ENCODE data around the gene SND1.

SND1 gene

GRCh38 chr7:127872122-127872521 lies 220.1 kb downstream of the SND1 start:
- no peaks in the 10 kb centered on the region for H3K27me3 ChIP-seq (ENCODE audit: control insufficient read depth, low read length)
- H3K4me3 ChIP-seq (ENCODE audit: low read length) = no peak overlapping the region
- no peaks in the 10 kb centered on the region; the same call in 1 of the 2 replicates for H3K79me2 ChIP-seq (ENCODE audit: control insufficient read depth, low read length)
- H3F3A ChIP-seq (ENCODE audit: control insufficient read depth, insufficient read depth) = no peaks in the 10 kb centered on the region
- H3K27ac ChIP-seq (ENCODE audit: low read depth, low read length) = no peak overlapping the region
- TF ChIP-seq CTCF (IDR thresholded peaks at IDR 0.05; ENCODE audit: low read depth, low read length, poor library complexity, severe bottlenecking) (no peak), EZH2phosphoT487 (IDR thresholded peaks at IDR 0.05; ENCODE audit: borderline replicate concordance, low read length) (no peak)
- H3K4me2 ChIP-seq (ENCODE audit: low read length) = no peak overlapping the region
- no peaks in the 10 kb centered on the region for H3K9me3 ChIP-seq (ENCODE audit: control insufficient read depth, insufficient read depth, low read length)
- H3K4me1 ChIP-seq (ENCODE audit: control insufficient read depth, low read length) = peaks cover 12% of the 10 kb centered on the region
- no peaks in the 10 kb centered on the region for H4K20me1 ChIP-seq (ENCODE audit: control insufficient read depth, insufficient read depth, low read depth, low read length)
- no peaks in the 10 kb centered on the region for H3K9me2 ChIP-seq (replicated peaks; ENCODE audit: control insufficient read depth, low read length)
- peaks cover 13% of the 10 kb centered on the region for H3K36me3 ChIP-seq (ENCODE audit: control insufficient read depth, low read length)

DNA sequence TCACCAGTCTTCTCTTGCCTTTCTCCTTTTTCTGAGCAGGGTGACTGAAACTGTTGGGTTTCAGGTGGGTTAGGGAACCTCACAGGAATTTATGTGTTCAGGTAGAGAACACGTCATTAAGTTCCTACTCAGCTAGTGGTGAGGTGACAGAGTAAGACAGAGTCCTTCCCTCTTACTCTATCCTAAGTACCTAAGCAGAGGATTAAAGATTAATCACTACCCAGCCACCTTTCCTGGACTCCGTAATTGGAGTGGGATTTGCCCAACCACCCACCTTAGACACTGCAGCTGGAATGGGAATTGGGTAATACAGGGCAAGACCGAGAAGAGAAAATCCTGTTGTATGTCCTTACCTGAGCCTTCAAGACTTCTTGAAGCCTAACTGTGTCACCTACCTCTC lies 221.2 kb downstream of the SND1 start:
- H3K36me3 ChIP-seq (ENCODE audit: control insufficient read depth, low read length) = peaks cover 13% of the 10 kb centered on the region
- H3K27ac ChIP-seq (ENCODE audit: low read depth, low read length) = no peak overlapping the region
- no peak for TF ChIP-seq EZH2phosphoT487 (IDR thresholded peaks at IDR 0.05; ENCODE audit: borderline replicate concordance, low read length)
- no peak for TF ChIP-seq CTCF (IDR thresholded peaks at IDR 0.05; ENCODE audit: low read depth, low read length, poor library complexity, severe bottlenecking)
- no peaks in the 10 kb centered on the region for H3F3A ChIP-seq (ENCODE audit: control insufficient read depth, insufficient read depth)
- no peaks in the 10 kb centered on the region for H3K9me3 ChIP-seq (ENCODE audit: control insufficient read depth, insufficient read depth, low read length)
- no peaks in the 10 kb centered on the region for H3K27me3 ChIP-seq (ENCODE audit: control insufficient read depth, low read length)
- no peaks in the 10 kb centered on the region for H3K9me2 ChIP-seq (replicated peaks; ENCODE audit: control insufficient read depth, low read length)
- no peaks in the 10 kb centered on the region for H4K20me1 ChIP-seq (ENCODE audit: control insufficient read depth, insufficient read depth, low read depth, low read length)
- H3K4me3 ChIP-seq (ENCODE audit: low read length) = no peak overlapping the region
- H3K4me1 ChIP-seq (ENCODE audit: control insufficient read depth, low read length) = peaks cover 12% of the 10 kb centered on the region
- H3K79me2 ChIP-seq (ENCODE audit: control insufficient read depth, low read length) = peaks cover under 1% of the 10 kb centered on the region; the same call in 1 of the 2 replicates
- H3K4me2 ChIP-seq (ENCODE audit: low read length) = no peak overlapping the region

DNA sequence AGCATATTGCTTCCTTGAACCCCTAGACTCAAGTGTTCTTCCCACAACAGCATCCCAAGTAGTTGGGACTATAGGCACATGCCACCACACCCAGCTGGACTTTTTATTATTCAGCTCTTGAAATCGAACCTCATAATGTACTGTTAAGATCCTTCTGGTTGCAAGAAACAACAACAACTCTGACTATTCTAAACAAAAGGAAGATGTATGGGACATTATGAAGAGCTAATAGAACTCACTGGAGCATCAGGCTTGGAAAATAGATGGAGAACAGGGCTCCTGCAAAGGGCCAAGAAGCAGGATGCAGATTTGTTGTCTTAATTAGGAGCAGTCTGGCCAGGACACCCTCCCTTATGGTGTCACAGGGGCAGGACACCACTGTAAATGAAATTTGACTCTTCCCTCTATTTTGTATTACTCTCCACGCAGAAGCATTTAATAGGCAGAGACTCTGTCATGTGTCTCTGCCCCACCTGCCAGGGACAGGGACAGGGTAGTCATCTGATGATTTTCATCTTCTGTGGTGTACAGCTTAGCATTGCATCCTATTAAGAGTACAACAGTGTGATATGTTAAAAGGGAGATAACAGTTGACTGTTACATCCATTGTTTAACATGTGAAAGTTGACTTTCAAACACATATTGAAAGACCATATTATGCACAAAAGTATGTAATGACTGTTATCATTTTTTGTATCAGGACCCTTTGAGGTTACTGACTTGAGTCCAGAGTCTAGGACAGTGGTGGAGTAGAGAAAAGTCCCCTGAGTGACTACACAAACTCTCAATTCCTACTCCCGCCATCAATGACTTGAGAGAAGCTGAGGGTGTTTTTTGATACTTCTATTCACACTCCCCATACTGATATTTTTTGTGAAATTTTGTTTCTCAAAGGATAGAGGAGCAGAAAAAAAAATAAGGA lies 222.0 kb downstream of the SND1 start:
- peaks cover 12% of the 10 kb centered on the region for H3K4me1 ChIP-seq (ENCODE audit: control insufficient read depth, low read length)
- H3K79me2 ChIP-seq (ENCODE audit: control insufficient read depth, low read length) = peaks cover 3% of the 10 kb centered on the region; the same call in 1 of the 2 replicates
- no peak overlapping the region for H3K4me3 ChIP-seq (ENCODE audit: low read length)
- no peaks in the 10 kb centered on the region for H3K9me3 ChIP-seq (ENCODE audit: control insufficient read depth, insufficient read depth, low read length)
- H4K20me1 ChIP-seq (ENCODE audit: control insufficient read depth, insufficient read depth, low read depth, low read length) = no peaks in the 10 kb centered on the region
- H3K27me3 ChIP-seq (ENCODE audit: control insufficient read depth, low read length) = no peaks in the 10 kb centered on the region
- no peak for TF ChIP-seq CTCF (IDR thresholded peaks at IDR 0.05; ENCODE audit: low read depth, low read length, poor library complexity, severe bottlenecking)
- no peak for TF ChIP-seq EZH2phosphoT487 (IDR thresholded peaks at IDR 0.05; ENCODE audit: borderline replicate concordance, low read length)
- H3K4me2 ChIP-seq (ENCODE audit: low read length) = no peak overlapping the region
- no peaks in the 10 kb centered on the region for H3K9me2 ChIP-seq (replicated peaks; ENCODE audit: control insufficient read depth, low read length)
- H3K36me3 ChIP-seq (ENCODE audit: control insufficient read depth, low read length) = peaks cover 13% of the 10 kb centered on the region
- H3K27ac ChIP-seq (ENCODE audit: low read depth, low read length) = no peak overlapping the region
- H3F3A ChIP-seq (ENCODE audit: control insufficient read depth, insufficient read depth) = no peaks in the 10 kb centered on the region
